GM18870 (cell line): Measurements from ENCODE around the gene WWC1.

Source experiments
- ATAC-seq: cut with Tn5 transposase; IDR thresholded peaks from one replicate; pipeline ENCODE4 v1.9.1; 2021; ENCODE audit warnings: moderate library complexity; ENCODE audit not compliant: unreplicated experiment

WWC1 gene

GRCh38 chr5:168360521-168361285 is 69.3 kb downstream of the WWC1 start:
- ATAC-seq = no peak

- ATAC-seq = no peak
Observed at GRCh38 chr5:168362097-168362885, 70.8 kb downstream of the WWC1 start.

GRCh38 chr5:168364151-168364661 is 72.8 kb downstream of the WWC1 start:
- no peak for ATAC-seq

- ATAC-seq = no peak
Observed at GRCh38 chr5:168364750-168365550, 73.5 kb downstream of the WWC1 start.

- ATAC-seq = no peak
Observed at GRCh38 chr5:168365581-168366081, 74.2 kb downstream of the WWC1 start.

- ATAC-seq = no peak
Observed at GRCh38 chr5:168366116-168366515, 74.7 kb downstream of the WWC1 start.

GRCh38 chr5:168368854-168369253 is 77.4 kb downstream of the WWC1 start:
- ATAC-seq = no peak

- no peak for ATAC-seq
Observed at GRCh38 chr5:168370831-168371230, 79.4 kb downstream of the WWC1 start.

GRCh38 chr5:168372356-168372946 is 81.0 kb downstream of the WWC1 start:
- ATAC-seq = no peak

GRCh38 chr5:168374532-168374931 is 83.1 kb downstream of the WWC1 start:
- no peak for ATAC-seq

- no peak for ATAC-seq
Observed at GRCh38 chr5:168375214-168375613, 83.8 kb downstream of the WWC1 start.

GRCh38 chr5:168377525-168377924 is 86.1 kb downstream of the WWC1 start:
- no peak for ATAC-seq

- no peak for ATAC-seq
Observed at GRCh38 chr5:168378741-168379140, 87.3 kb downstream of the WWC1 start.

GRCh38 chr5:168382421-168382820 is 91.0 kb downstream of the WWC1 start:
- no peak for ATAC-seq

GRCh38 chr5:168390491-168390890 is 99.0 kb downstream of the WWC1 start:
- no peak for ATAC-seq

GRCh38 chr5:168393773-168394172 is 102.3 kb downstream of the WWC1 start:
- no peak for ATAC-seq

- no peak for ATAC-seq
Observed at GRCh38 chr5:168400429-168401220, 109.2 kb downstream of the WWC1 start.

- ATAC-seq = no peak
Observed at GRCh38 chr5:168401226-168401625, 109.8 kb downstream of the WWC1 start.

- no peak for ATAC-seq
Observed at GRCh38 chr5:168401880-168402279, 110.4 kb downstream of the WWC1 start.

- ATAC-seq = no peak
Observed at GRCh38 chr5:168404365-168404764, 112.9 kb downstream of the WWC1 start.
